ENCODE results near the gene MBD3L1. TPM values are rescaled to one million over a fixed set of nuclear protein-coding genes. Genes with fewer than 3 reads are reported as not detected.

Gene MBD3L1
- not detected for total RNA-seq

GRCh38 chr19:8832132-8833021, at the start of gene MBD3L1, which contains the start of gene ZNF558:
MBD3L1 (plus strand) TSS chr19:8832377; CDS start chr19:8842679, 10,302 bp downstream.
ZNF558 (minus strand) TSS chr19:8832304; CDS start chr19:8822659, 9,645 bp downstream.
- DNase-seq (ENCODE audit: low spot score) (peak; percentile 94), ATAC-seq (peak; percentile 92)

- DNase-seq (ENCODE audit: low spot score) (no peak), ATAC-seq (no peak)
These were observed 37.4 kb upstream of the MBD3L1 start for GRCh38 chr19:8794823-8795222.

- ATAC-seq, result no peak
- DNase-seq (ENCODE audit: low spot score), result no peak
These were observed 25.5 kb upstream of the MBD3L1 start for GRCh38 chr19:8806661-8807060.

GRCh38 chr19:8811315-8812172, 20.6 kb upstream of the MBD3L1 start:
- ATAC-seq, result no peak

GRCh38 chr19:8814176-8814575, 18.0 kb upstream of the MBD3L1 start:
- DNase-seq (ENCODE audit: low spot score), result no peak
- ATAC-seq, result no peak

More at GRCh38 chr19:8811315-8812172, 20.6 kb upstream of the MBD3L1 start:
- no peak for DNase-seq (ENCODE audit: low spot score)

GRCh38 chr19:8815780-8816179, 16.4 kb upstream of the MBD3L1 start:
- ATAC-seq, result no peak
- DNase-seq (ENCODE audit: low spot score), result no peak

- ATAC-seq (no peak), DNase-seq (ENCODE audit: low spot score) (no peak)
These were observed 11.9 kb upstream of the MBD3L1 start for GRCh38 chr19:8820234-8820633.

GRCh38 chr19:8821748-8822241, 10.4 kb upstream of the MBD3L1 start:
- no peak for ATAC-seq
- DNase-seq (ENCODE audit: low spot score), result no peak

- ATAC-seq (no peak), DNase-seq (ENCODE audit: low spot score) (no peak)
These were observed 5.8 kb upstream of the MBD3L1 start for GRCh38 chr19:8826371-8826770.

- ATAC-seq (no peak), DNase-seq (ENCODE audit: low spot score) (no peak)
These were observed 4.9 kb upstream of the MBD3L1 start for GRCh38 chr19:8827277-8827676.

GRCh38 chr19:8831373-8831772, 804 bp upstream of the MBD3L1 start:
- DNase-seq (ENCODE audit: low spot score) (no peak), ATAC-seq (no peak)

GRCh38 chr19:8831832-8832131, 395 bp upstream of the MBD3L1 start:
- DNase-seq (ENCODE audit: low spot score), result no peak
- no peak for ATAC-seq

GRCh38 chr19:8835446-8835845, 3.3 kb downstream of the MBD3L1 start:
- no peak for ATAC-seq
- DNase-seq (ENCODE audit: low spot score), result no peak

GRCh38 chr19:8835877-8836276, 3.7 kb downstream of the MBD3L1 start:
- DNase-seq (ENCODE audit: low spot score), result no peak

GRCh38 chr19:8840708-8841107, 8.5 kb downstream of the MBD3L1 start:
- no peak for ATAC-seq
- no peak for DNase-seq (ENCODE audit: low spot score)

More at GRCh38 chr19:8835877-8836276, 3.7 kb downstream of the MBD3L1 start:
- ATAC-seq, result no peak

GRCh38 chr19:8846819-8847218, 14.6 kb downstream of the MBD3L1 start:
- no peak for ATAC-seq
- DNase-seq (ENCODE audit: low spot score), result no peak

GRCh38 chr19:8849232-8849631, 17.1 kb downstream of the MBD3L1 start:
- ATAC-seq (no peak), DNase-seq (ENCODE audit: low spot score) (no peak)

- DNase-seq (ENCODE audit: low spot score) (no peak), ATAC-seq (no peak)
These were observed 18.3 kb downstream of the MBD3L1 start for GRCh38 chr19:8850488-8850887.

- ATAC-seq (no peak), DNase-seq (ENCODE audit: low spot score) (no peak)
These were observed 26.1 kb downstream of the MBD3L1 start for GRCh38 chr19:8858260-8858659.

GRCh38 chr19:8866344-8866743, 34.2 kb downstream of the MBD3L1 start:
- no peak for ATAC-seq

GRCh38 chr19:8877854-8878705, 45.9 kb downstream of the MBD3L1 start:
- no peak for DNase-seq (ENCODE audit: low spot score)
- ATAC-seq, result no peak

More at GRCh38 chr19:8866344-8866743, 34.2 kb downstream of the MBD3L1 start:
- no peak for DNase-seq (ENCODE audit: low spot score)

Data from left lobe of liver (tissue), 2 donors.